Measurements from ENCODE around the gene MAD2L1BP. TPM values are rescaled to one million over a fixed set of nuclear protein-coding genes. Genes with fewer than 3 reads are reported as not detected.
A peak's percentile ranks its signal among the peaks of the same experiment; 100 is the strongest.

MAD2L1BP gene
- total and polyA plus RNA-seq, 2 of the 13 experiments (the other 11 are each of a cell fraction or from before 2014, with no cell fraction given), result 54.2 to 55.5 TPM

GRCh38 chr6:43671801-43672690 is 36.4 kb downstream of the MAD2L1BP start (continued):
- TF ChIP-seq CBX5 (CRISPR knock-in tag; IDR thresholded peaks at IDR 0.05; ENCODE audit: borderline replicate concordance) (no peak; the same call in 1 of the 2 replicates), NRL (CRISPR knock-in tag; IDR thresholded peaks at IDR 0.05; ENCODE audit: borderline replicate concordance) (0 out of 2 replicates have a peak, but pooled peaks have one; percentile 13), ZNF503 (CRISPR knock-in tag; IDR thresholded peaks at IDR 0.05) (peak; percentile 78; the same call in 1 of the 2 replicates), ZNF414 (CRISPR knock-in tag; IDR thresholded peaks at IDR 0.05) (no peak; the same call in 1 of the 2 replicates), EZH2 (conservative IDR thresholded peaks at IDR 0.05; ENCODE audit: low read depth, low read length) (no peak), POLR2AphosphoS2 (IDR thresholded peaks at IDR 0.05; ENCODE audit: low read depth, low read length) (no peak), ZFP91 (CRISPR knock-in tag; IDR thresholded peaks at IDR 0.05; ENCODE audit: borderline replicate concordance) (peak; percentile 78; the same call in 1 of the 2 replicates), IKZF4 (CRISPR knock-in tag; IDR thresholded peaks at IDR 0.05; ENCODE audit: borderline replicate concordance, low read depth, not compliant biosample characterization) (no peak), ZNF790 (CRISPR knock-in tag; IDR thresholded peaks at IDR 0.05; ENCODE audit: borderline replicate concordance) (no peak), RBAK (CRISPR knock-in tag; IDR thresholded peaks at IDR 0.05) (no peak; the same call in 1 of the 2 replicates), ZNF639 (CRISPR knock-in tag; conservative IDR thresholded peaks at IDR 0.05) (0 out of 2 replicates have a peak, but pooled peaks have one; percentile 39), ZBTB38 (CRISPR knock-in tag; IDR thresholded peaks at IDR 0.05) (peak; percentile 78), PREB (CRISPR knock-in tag; IDR thresholded peaks at IDR 0.05) (no peak), TEAD2 (CRISPR knock-in tag; IDR thresholded peaks at IDR 0.05) (no peak), ZNF337 (CRISPR knock-in tag; IDR thresholded peaks at IDR 0.05; ENCODE audit: borderline replicate concordance, low read depth) (peak; percentile 73; the same call in 1 of the 2 replicates), U2AF2 (IDR thresholded peaks at IDR 0.05; ENCODE audit: low read depth, low read length) (no peak)
